ENCODE data around the gene ANTKMT. TPM values are rescaled to one million over a fixed set of nuclear protein-coding genes. Genes with fewer than 3 reads are reported as not detected.

ANTKMT gene
- total RNA-seq, 2 donors from 2014 or later, result 29.7 to 46.7 TPM

DNA sequence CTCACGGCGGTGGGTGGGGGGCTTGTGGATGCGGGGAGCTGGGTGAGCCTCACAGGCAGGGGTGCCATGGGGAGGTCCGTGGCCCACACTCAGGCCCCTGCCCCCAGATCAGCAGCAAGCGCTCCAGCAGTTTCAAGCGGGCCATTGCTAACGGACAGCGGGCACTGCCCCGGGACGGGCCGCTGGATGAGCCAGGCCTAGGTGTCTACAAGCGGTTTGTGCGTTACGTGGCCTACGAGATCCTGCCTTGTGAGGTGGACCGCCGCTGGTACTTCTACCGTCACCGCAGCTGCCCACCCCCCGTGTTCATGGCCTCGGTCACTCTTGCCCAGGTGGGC lies 44.4 kb upstream of the ANTKMT start:
- H3K4me1 ChIP-seq (ENCODE audit: control insufficient read depth in 1 of 2, low read depth in 2 of 2), result peaks cover 16 to 32% of the 10 kb centered on the region in 2 donors
- ATAC-seq (ENCODE audit: insufficient number of reproducible peaks, low FRiP score, low read depth) (no peak), DNase-seq (ENCODE audit: low spot score) (no peak)
- no peak overlapping the region for H3K4me3 ChIP-seq
- no peaks in the 10 kb centered on the region for H3K27me3 ChIP-seq (replicated peaks; ENCODE audit: insufficient read depth)
- peaks cover 17% of the 10 kb centered on the region for H3K36me3 ChIP-seq
- TF ChIP-seq, protein P1, sequence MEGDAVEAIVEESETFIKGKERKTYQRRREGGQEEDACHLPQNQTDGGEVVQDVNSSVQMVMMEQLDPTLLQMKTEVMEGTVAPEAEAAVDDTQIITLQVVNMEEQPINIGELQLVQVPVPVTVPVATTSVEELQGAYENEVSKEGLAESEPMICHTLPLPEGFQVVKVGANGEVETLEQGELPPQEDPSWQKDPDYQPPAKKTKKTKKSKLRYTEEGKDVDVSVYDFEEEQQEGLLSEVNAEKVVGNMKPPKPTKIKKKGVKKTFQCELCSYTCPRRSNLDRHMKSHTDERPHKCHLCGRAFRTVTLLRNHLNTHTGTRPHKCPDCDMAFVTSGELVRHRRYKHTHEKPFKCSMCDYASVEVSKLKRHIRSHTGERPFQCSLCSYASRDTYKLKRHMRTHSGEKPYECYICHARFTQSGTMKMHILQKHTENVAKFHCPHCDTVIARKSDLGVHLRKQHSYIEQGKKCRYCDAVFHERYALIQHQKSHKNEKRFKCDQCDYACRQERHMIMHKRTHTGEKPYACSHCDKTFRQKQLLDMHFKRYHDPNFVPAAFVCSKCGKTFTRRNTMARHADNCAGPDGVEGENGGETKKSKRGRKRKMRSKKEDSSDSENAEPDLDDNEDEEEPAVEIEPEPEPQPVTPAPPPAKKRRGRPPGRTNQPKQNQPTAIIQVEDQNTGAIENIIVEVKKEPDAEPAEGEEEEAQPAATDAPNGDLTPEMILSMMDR (IDR thresholded peaks at IDR 0.05), result no peak
- H3K9me3 ChIP-seq, result no peaks in the 10 kb centered on the region
- no peak overlapping the region for H3K27ac ChIP-seq

- H3K27me3 ChIP-seq (replicated peaks; ENCODE audit: insufficient read depth), result no peaks in the 10 kb centered on the region
- TF ChIP-seq, protein P1 (IDR thresholded peaks at IDR 0.05), result no peak
- H3K4me1 ChIP-seq (ENCODE audit: control insufficient read depth in 1 of 2, low read depth in 2 of 2), result peaks cover 20 to 35% of the 10 kb centered on the region in 2 donors
- ATAC-seq (ENCODE audit: insufficient number of reproducible peaks, low FRiP score, low read depth), result no peak
- no peaks in the 10 kb centered on the region for H3K9me3 ChIP-seq
- H3K4me3 ChIP-seq, result no peak overlapping the region
- no peak for DNase-seq (ENCODE audit: low spot score)
- no peak overlapping the region for H3K27ac ChIP-seq
- H3K36me3 ChIP-seq, result peaks cover 18% of the 10 kb centered on the region
These were observed 44.0 kb upstream of the ANTKMT start for GRCh38 chr16:676913-677312.

- TF ChIP-seq, protein P1 (IDR thresholded peaks at IDR 0.05), result no peak
- DNase-seq (ENCODE audit: low spot score), result no peak
- Histone ChIP-seq H3K9me3 (no peaks in the 10 kb centered on the region), H3K27me3 (replicated peaks; ENCODE audit: insufficient read depth) (no peaks in the 10 kb centered on the region), H3K4me1 (ENCODE audit: control insufficient read depth in 1 of 2, low read depth in 2 of 2) (peaks cover 22 to 42% of the 10 kb centered on the region in 2 donors), H3K27ac (no peak overlapping the region), H3K36me3 (peaks cover 18% of the 10 kb centered on the region), H3K4me3 (no peak overlapping the region)
- no peak for ATAC-seq (ENCODE audit: insufficient number of reproducible peaks, low FRiP score, low read depth)
These were observed 43.4 kb upstream of the ANTKMT start for GRCh38 chr16:677316-678190.

GRCh38 chr16:678209-678857 lies 42.6 kb upstream of the ANTKMT start:
- ATAC-seq (ENCODE audit: insufficient number of reproducible peaks, low FRiP score, low read depth), result no peak
- H3K4me1 ChIP-seq (ENCODE audit: control insufficient read depth in 1 of 2, low read depth in 2 of 2), result peaks cover 24 to 50% of the 10 kb centered on the region in 2 donors
- H3K9me3 ChIP-seq, result no peaks in the 10 kb centered on the region
- TF ChIP-seq, protein P1 (IDR thresholded peaks at IDR 0.05), result no peak
- H3K36me3 ChIP-seq, result peaks cover 19% of the 10 kb centered on the region
- no peak overlapping the region for H3K4me3 ChIP-seq
- no peaks in the 10 kb centered on the region for H3K27me3 ChIP-seq (replicated peaks; ENCODE audit: insufficient read depth)
- no peak overlapping the region for H3K27ac ChIP-seq
- no peak for DNase-seq (ENCODE audit: low spot score)
